EL (cell line): ENCODE data around the gene ANO4.
"Not testable (repeated sequence)": the region's sequence is repeated elsewhere in the genome, so short reads cannot be mapped to it uniquely, and the experiment has no call there.

ENCODE experiments used
- DNase-seq: peaks from one replicate; pipeline ENCODE4 v3.0.0-alpha.2; 2016

Gene ANO4

DNA sequence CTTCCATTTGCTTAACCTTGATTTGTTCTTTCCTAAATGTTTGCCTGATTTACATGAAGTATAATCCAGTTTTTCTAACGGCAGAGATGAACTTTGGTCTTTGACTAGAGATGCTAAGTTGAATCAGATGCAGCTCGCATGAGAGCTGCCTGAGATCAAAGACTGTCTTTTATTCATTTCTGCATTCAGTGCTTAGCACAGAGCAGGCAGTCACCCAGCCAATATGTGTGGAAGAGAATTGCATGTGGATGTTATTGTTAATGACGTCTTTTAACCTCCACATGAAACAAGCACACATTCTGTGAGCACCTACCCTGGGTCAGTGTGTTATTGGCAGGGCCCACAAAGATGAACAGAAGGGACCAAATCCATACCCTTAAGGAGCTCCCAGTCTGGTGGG is 316.3 kb downstream of the ANO4 start:
- no peak for DNase-seq

DNA sequence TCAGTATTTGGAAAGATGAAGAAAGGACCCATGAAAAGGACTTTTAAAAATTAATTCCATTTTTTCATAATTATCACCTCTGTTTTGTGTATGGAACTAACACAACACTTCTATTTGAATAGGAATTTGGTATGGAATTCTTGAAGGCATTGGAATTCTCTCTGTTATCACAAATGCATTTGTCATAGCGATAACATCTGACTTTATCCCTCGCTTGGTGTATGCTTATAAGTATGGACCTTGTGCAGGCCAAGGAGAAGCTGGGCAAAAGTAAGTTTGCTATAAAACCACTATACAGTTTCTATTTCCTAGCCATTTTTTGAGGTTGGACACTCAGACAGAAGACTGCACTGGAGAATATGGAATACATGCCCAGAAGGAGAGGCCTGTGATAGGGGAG is 316.9 kb downstream of the ANO4 start:
- DNase-seq: no peak

DNA sequence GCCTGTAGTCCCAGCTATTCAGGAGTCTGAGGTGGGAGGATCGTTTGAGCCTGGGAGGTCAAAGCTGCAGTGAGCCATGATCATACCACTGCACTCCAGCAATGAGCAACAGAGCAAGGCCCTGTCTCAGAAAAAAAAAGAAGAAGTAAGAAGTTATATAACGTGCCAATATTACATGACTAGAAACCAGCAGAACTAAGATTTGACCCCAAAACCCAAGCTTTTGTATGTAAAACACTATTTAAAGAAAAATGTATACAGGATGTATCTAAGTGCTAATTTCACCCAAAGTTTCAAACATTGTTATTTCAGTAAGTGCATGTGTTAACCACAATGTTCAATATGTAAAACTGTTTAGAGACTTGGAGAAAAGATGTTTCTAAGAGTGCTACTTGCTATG is 320.8 kb downstream of the ANO4 start:
- no peak for DNase-seq

DNA sequence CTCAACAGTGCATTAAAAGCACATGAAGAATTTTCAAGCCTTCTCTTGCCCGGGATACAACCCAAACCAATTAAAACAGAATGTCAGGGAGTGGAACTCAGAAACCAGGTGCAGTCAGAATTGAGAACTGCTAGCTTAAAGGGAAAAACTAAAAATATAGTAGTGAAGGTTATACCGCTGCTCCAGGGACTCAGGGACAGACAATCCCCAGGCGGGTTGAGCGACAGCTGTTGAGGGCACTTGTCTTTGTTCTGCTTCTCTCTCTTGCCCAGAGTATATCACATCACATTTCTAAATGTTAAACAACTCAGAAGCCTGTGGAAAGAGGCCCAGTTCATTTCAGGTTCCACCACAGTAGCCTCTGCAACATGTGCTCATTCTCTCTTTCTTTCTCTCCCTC is 322.3 kb downstream of the ANO4 start:
- no peak for DNase-seq

DNA sequence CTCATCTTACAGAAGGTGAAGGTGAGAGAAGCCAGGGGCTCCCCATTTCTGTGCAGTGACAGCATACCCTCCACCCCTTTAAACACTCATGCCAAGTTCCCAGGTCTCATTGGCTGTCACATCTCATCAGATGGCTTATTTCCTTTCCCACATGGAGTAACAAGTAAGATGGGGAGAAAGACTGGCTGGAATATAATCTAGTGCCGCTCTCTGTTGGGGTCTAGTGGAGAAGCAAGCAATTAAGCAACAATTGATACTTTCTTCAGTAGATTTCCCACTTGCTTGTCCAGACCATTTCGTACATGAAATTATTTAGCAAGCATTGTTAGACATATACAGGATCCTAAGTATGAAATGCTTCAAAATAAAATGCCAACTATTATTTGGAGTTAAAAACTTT is 323.3 kb downstream of the ANO4 start:
- peak; percentile 4 for DNase-seq

DNA sequence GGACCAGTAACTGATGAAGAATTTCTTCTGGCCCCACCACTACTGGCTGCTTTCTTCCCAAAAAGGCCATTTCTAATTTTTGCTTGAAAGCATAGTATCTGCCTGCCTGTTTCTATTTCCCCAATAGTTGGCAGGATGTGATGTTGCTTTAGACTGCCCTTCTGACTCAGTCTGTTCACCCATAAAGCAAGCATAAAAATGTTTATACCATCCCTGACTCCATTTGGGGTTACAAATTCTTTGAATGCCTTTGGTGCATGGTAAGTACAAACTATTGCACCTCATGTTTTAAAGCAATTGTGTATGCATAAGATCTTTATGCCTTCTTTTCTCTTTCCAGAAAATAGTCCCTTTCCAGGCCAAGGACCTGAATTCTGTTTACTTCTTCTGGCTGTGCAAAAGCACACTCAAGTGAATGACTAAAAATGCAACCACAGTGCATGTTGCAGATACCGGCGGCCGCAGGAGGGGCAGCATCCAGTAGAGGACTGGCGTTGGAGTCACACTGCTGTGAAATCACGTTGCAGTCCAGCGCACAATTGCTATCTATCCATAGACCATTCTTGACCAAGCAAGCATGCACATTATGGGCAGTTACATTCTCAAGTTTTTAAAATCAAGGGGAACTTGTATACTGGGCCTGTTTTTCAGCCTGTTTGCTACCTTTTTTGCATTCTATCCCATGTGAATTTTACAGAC is 333.1 kb downstream of the ANO4 start:
- peak; percentile 85 for DNase-seq

DNA sequence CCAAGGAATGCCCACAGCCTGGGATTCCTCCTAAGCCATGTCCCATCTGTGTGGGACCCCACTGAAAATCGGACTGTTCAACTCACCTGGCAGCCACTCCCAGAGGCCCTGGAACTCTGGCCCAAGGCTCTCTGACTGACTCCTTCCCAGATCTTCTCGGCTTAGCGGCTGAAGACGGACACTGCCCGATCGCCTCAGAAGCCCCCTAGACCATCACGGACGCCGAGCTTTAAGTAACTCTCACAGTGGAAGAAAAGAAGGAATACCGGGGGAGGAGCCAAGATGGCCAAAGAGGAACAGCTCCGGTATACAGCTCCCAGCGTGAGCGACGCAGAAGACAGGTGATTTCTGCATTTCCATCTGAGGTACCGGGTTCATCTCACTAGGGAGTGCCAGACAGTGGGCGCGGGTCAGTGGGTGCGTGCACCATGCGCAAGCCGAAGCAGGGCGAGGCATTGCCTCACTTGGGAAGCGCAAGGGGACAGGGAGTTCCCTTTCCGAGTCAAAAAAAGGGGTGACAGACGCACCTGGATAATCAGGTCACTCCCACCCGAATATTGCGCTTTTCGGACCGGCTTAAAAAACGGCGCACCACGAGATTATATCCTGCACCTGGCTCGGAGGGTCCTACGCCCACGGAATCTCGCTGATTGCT is 351.3 kb downstream of the ANO4 start:
- not testable (repeated sequence) for DNase-seq

DNA sequence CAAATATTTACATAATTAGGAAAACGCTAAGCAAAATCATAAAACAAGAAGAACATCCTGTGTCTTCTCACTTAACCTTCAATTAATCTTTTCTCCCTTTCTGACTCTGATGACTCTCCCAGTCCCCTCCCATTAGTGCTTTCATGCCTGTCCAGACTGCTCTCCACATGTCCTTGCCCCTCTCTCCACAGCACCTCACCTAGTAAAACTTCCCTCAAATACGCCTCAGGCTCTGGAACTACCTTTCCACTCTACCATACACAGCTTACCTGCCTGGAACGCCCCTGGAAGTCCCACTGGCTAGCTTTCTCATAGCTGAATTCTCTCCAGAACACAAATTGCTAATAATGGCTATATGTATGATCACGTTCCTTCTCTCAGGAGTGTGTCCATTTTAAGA is 370.7 kb downstream of the ANO4 start:
- no peak for DNase-seq

DNA sequence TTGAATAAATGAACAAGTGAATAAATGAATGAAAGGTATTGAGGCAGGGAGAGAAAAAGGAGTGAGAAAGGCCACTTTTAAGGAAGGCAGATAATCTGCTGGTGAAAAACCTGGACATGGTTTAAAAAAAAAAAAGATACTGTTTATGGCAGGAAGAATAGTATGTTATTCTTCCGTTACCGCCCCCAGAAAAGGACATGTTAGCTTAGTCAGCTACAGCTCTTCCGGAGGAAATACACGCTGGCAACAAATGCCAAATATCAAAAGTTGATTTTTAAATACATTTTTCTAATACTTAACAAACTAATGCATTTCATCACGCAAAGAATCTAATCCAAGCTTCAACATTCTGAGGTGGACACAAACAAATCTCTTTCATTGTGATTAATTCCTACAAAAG is 372.3 kb downstream of the ANO4 start:
- no peak for DNase-seq

DNA sequence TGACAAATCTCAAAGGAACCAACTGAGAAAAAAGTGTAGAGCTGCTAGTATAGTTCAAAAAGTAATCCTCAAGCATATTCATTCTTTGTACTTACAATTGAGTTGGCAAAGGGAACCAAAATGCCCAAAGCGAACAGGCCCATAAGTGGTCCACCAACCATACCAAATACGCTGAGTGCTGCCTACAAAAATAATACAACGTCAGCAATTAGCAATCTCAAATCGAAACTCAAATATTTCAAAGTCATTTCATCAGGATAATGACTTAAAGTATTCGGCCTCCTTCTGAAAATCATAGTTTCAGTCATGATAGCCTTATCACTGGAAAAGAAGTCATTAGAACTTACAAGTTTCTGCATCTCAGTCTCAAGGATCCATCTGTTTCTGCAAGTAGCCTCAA is 373.4 kb downstream of the ANO4 start:
- no peak for DNase-seq

DNA sequence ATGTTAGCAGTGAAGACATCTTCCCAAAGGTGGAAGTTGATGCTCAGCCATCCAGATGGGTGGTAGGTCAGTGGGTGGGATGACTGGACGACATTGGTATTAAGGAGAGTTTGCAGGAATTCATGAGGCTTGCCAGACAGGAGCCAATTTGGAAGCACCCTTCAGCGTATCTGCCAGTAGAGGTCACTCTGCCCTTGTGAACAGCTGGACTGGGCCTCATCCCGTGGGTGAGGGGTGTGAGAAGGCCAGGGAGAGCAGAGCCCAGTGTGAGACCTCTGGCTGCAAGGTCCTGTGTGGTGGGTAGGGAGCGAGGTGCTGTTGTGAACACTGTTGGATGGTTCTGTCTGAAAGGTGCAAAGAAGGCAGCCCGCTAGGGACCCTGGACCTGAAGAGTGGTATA is 377.7 kb downstream of the ANO4 start:
- DNase-seq: peak; percentile 51

DNA sequence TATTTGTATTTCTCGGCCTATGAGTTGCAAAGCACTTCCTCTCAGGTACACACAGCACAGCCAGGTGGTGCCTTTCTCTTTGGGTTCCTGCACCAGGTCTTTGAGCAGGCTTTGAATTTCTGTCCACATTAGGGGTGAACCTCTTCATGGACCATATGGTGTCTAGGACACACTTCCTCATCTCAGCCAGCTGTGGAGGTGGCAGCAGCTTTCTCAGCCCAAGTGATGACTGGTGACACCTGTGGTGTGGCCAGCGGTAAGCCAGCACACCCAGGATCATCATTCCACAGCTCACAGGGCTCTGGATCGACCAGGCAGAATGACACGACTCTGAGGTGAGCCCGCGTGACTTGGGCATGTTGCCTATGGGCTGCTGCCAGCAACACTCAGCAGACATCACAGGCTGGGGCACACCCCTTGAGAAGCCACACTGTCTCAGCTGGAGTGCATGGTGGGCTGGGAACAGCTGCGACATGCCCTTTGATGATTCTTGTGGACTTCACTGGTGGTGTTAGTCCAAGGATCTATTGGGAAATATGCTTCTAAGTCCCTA is 378.7 kb downstream of the ANO4 start:
- no peak for DNase-seq

DNA sequence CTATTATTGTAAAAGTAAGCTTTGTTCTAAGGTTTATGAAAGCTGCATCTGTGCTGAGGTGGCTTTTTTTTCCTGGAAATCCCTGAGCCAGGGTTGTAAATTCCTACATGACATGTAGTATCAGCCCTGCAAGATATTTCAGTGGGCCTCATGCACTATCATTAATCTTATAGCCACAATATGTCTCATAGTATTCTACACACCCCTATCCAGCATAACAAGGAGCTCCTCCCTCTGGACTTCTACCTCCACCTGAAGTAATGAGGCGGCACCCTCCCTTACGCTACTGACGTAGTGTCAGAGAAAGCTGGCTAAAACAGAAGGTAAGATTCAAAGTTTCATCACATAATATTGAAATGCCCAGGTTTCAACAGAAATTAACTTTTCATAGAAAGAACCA is 380.0 kb downstream of the ANO4 start:
- DNase-seq: no peak
